Osteoblast (primary cell): ENCODE data around the gene LYST. TPM values are rescaled to one million over a fixed set of nuclear protein-coding genes. Genes with fewer than 3 reads are reported as not detected.

Experiments
- DNase-seq: peaks from one replicate; pipeline ENCODE4 v3.0.0; 2011; ENCODE audit warnings: low spot score, mixed read lengths; ENCODE audit not compliant: insufficient read length; ENCODE audit errors: missing footprints
- H2AFZ ChIP-seq: 2 replicates; pipeline ENCODE4 v1.6.0; 2011; ENCODE audit warnings: mild to moderate bottlenecking, low read length
- H3K27ac ChIP-seq: 2 replicates; pipeline ENCODE4 v1.5.1; 2011; ENCODE audit warnings: mild to moderate bottlenecking, low read depth, low read length, moderate library complexity
- H3K27me3 ChIP-seq: 2 replicates; pipeline ENCODE4 v1.6.0; 2012; ENCODE audit warnings: mild to moderate bottlenecking, control low read depth, inconsistent platforms, low read length, moderate library complexity; ENCODE audit not compliant: insufficient read depth
- H3K36me3 ChIP-seq: 2 replicates; pipeline ENCODE4 v1.5.1; 2011; ENCODE audit warnings: mild to moderate bottlenecking, low read length, control low read depth, moderate library complexity; ENCODE audit not compliant: insufficient read depth
- H3K4me1 ChIP-seq: 2 replicates; pipeline ENCODE4 v1.5.1; 2011; ENCODE audit warnings: mild to moderate bottlenecking, low read length, control low read depth, moderate library complexity; ENCODE audit not compliant: insufficient read depth
- H3K4me2 ChIP-seq: 2 replicates; pipeline ENCODE4 v1.6.0; 2011; ENCODE audit warnings: mild to moderate bottlenecking, low read length; ENCODE audit not compliant: insufficient read depth
- H3K4me3 ChIP-seq: fragments of 200-600 bp; sonication (generic); 3 replicates; pipeline ENCODE4 v1.5.1; 2012; ENCODE audit warnings: mild to moderate bottlenecking, low read length, inconsistent platforms; ENCODE audit not compliant: insufficient read depth
- H3K79me2 ChIP-seq: 2 replicates; pipeline ENCODE4 v1.6.0; 2012; ENCODE audit warnings: mild to moderate bottlenecking, low read length, control low read depth, inconsistent platforms; ENCODE audit not compliant: insufficient read depth
- H3K9me3 ChIP-seq: 2 replicates; pipeline ENCODE4 v1.5.1; 2011; ENCODE audit warnings: low read depth, low read length, control low read depth
- H4K20me1 ChIP-seq: 2 replicates; pipeline ENCODE4 v1.6.0; 2012; ENCODE audit warnings: mild to moderate bottlenecking, low read length, control low read depth; ENCODE audit not compliant: insufficient read depth
- total RNA-seq: library from RNA; depleted of rRNA; stranded (reverse); fragments of >200 nt; gene quantifications from 2 replicates; pipeline ENCODE4 v1.2.3, GENCODE V29; 2012
- TF ChIP-seq, protein P1 (sequence below): IDR thresholded peaks from 2 replicates; pipeline ENCODE4 v1.5.1; 2011; ENCODE audit warnings: mild to moderate bottlenecking, low read depth, low read length, moderate library complexity; ENCODE audit errors: extremely low read depth

The LYST gene
- total RNA-seq, 1 donor: 63.0 TPM

DNA sequence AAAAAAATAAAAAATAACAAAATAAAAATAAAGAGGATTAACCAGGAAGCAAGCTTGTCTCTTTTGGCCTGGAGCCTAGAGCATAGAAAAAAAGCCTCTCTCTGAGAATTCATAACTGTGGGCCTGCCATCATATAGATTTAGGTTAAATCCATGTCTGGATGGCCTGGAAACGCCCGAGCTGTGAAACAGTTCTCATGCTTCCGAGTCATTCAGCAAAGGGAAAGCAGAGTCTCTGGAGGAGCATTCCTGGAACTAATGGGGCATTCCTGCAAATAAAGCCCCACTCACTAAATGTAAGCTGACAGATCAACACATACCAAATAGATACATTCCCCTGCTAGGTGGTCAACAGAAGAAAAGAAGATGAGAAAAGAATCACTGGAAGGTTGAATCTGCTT, 141.3 kb downstream of the LYST start:
- no peaks in the 10 kb centered on the region for H3K9me3 ChIP-seq
- peaks cover 9% of the 10 kb centered on the region for H3K4me1 ChIP-seq
- peaks cover 26% of the 10 kb centered on the region for H3K36me3 ChIP-seq
- no peaks in the 10 kb centered on the region for H4K20me1 ChIP-seq
- DNase-seq: no peak
- TF ChIP-seq, protein P1, sequence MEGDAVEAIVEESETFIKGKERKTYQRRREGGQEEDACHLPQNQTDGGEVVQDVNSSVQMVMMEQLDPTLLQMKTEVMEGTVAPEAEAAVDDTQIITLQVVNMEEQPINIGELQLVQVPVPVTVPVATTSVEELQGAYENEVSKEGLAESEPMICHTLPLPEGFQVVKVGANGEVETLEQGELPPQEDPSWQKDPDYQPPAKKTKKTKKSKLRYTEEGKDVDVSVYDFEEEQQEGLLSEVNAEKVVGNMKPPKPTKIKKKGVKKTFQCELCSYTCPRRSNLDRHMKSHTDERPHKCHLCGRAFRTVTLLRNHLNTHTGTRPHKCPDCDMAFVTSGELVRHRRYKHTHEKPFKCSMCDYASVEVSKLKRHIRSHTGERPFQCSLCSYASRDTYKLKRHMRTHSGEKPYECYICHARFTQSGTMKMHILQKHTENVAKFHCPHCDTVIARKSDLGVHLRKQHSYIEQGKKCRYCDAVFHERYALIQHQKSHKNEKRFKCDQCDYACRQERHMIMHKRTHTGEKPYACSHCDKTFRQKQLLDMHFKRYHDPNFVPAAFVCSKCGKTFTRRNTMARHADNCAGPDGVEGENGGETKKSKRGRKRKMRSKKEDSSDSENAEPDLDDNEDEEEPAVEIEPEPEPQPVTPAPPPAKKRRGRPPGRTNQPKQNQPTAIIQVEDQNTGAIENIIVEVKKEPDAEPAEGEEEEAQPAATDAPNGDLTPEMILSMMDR: no peak
- no peak overlapping the region for H3K4me3 ChIP-seq
- no peaks in the 10 kb centered on the region for H3K27me3 ChIP-seq
- H3K4me2 ChIP-seq: peak overlapping the region; percentile 1
- peak overlapping the region; percentile 46 for H2AFZ ChIP-seq
- peak overlapping the region; percentile 5 for H3K27ac ChIP-seq
- H3K79me2 ChIP-seq: no peaks in the 10 kb centered on the region

DNA sequence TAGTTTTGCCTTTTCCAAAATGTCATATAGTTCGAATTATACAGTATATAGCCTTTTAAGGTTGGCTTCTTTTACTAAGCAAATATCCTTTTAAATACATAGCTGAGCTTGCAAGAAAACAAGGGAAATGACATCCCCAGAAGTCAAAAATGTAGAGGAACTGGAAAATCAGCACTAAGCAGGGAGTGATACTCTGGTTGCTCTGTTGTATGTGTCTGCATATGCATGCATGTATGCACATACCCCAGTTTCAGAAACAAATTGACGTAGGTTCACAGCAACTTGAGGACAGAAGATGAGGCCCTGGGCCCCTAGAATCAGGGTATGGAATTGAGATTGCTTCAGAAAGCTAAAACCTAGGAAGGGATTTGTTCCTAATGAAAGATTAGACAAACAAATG, 142.0 kb downstream of the LYST start:
- Histone ChIP-seq H3K27me3 (no peaks in the 10 kb centered on the region), H3K4me2 (no peak overlapping the region), H4K20me1 (no peaks in the 10 kb centered on the region), H3K27ac (no peak overlapping the region), H3K4me3 (no peak overlapping the region), H2AFZ (no peak overlapping the region), H3K4me1 (peaks cover 9% of the 10 kb centered on the region), H3K9me3 (no peaks in the 10 kb centered on the region), H3K36me3 (peaks cover 21% of the 10 kb centered on the region), H3K79me2 (no peaks in the 10 kb centered on the region)
- TF ChIP-seq, protein P1: no peak
- no peak for DNase-seq

DNA sequence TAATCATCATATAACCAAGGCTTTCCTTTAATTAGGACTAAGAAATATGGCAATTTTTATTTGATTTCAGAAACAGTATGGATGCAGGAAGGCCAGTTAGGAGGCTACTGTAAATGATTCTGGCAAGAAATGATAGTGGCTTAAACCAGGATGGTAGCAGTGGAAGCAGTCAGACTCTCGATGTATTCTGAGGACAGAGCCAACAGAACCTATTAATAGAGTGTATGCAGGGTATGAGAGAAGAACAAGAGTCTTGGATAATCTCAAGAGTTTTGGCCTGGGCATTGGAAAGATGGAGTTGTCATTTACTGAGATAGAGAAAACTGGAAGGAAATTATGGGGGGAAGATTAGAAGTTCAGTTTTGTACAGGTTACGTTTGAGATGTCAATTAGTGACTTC, 143.8 kb downstream of the LYST start:
- H3K9me3 ChIP-seq: no peaks in the 10 kb centered on the region
- no peaks in the 10 kb centered on the region for H4K20me1 ChIP-seq
- H3K4me1 ChIP-seq: peaks cover 9% of the 10 kb centered on the region
- no peak overlapping the region for H3K4me3 ChIP-seq
- H3K27me3 ChIP-seq: no peaks in the 10 kb centered on the region
- H3K4me2 ChIP-seq: no peak overlapping the region
- no peak for DNase-seq
- no peaks in the 10 kb centered on the region for H3K79me2 ChIP-seq
- TF ChIP-seq, protein P1: no peak
- no peak overlapping the region for H3K27ac ChIP-seq
- H2AFZ ChIP-seq: no peak overlapping the region
- H3K36me3 ChIP-seq: peaks cover 21% of the 10 kb centered on the region

DNA sequence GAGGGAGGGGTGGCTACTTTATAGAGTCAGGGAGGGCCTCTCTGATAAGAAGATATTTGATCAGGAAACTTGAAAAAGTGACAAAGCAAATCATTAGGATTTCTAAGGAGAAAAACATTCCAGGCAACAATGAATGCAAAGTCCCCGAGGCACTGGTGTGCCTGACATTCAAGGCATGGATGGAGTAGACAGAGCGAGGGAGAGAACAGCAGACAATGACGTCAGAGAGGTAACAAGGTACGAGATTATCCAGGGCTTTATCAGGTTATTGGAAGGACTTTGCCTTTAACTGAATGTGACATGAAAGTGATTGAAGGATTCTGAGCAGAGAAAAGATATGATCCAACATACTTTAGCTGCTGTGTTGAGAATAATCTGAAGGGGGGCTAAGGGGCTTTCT, 144.7 kb downstream of the LYST start:
- no peak overlapping the region for H3K4me2 ChIP-seq
- no peaks in the 10 kb centered on the region for H4K20me1 ChIP-seq

More for the DNA sequence above, 144.7 kb downstream of the LYST start:
- Histone ChIP-seq H3K4me3 (no peak overlapping the region), H3K4me1 (peaks cover 9% of the 10 kb centered on the region), H2AFZ (no peak overlapping the region), H3K27ac (no peak overlapping the region), H3K9me3 (no peaks in the 10 kb centered on the region), H3K79me2 (no peaks in the 10 kb centered on the region), H3K36me3 (peaks cover 21% of the 10 kb centered on the region), H3K27me3 (no peaks in the 10 kb centered on the region)
- DNase-seq: no peak
- TF ChIP-seq, protein P1: no peak
